A549 (cell line): ENCODE data around the gene CPA1. TPM values are rescaled to one million over a fixed set of nuclear protein-coding genes. Genes with fewer than 3 reads are reported as not detected.

Experiments
- ATAC-seq, 2 experiments: fragments of 200-7000 bp in 1 of 2; fragments of >200 bp in 1 of 2; cut with Nextera tagmentation in 1 of 2; cut with Tn5 transposase in 1 of 2; 3 replicates each; pipeline versions ENCODE4 v1.8.0 to v1.9.1; 2018 to 2020; ENCODE audit warnings: mild to moderate bottlenecking in 1 of 2, moderate library complexity in 1 of 2
- CTCF ChIA-PET: fragments of 300-600 bp; sonication (Branson Sonifier 250); formaldehyde crosslinking; extraction: SDS; loops from one replicate; lab custom pipeline; 2021; ENCODE audit warnings: antibody characterized with exemption, inconsistent platforms; lab: Yijun Ruan, JAX
- POLR2A ChIA-PET: fragments of 350-600 bp; formaldehyde crosslinking; extraction: SDS; loops from one replicate; lab custom pipeline; 2021; ENCODE audit warnings: antibody characterized with exemption, inconsistent platforms; lab: Yijun Ruan, JAX
- DNase-seq, 2 experiments: peaks; one replicate each; pipeline versions ENCODE4 v3.0.0 to v3.0.0-alpha.2; 2011 to 2016; ENCODE audit warnings: low read depth in 1 of 2, low spot score in 1 of 2
- FAIRE-seq: peaks from 2 replicates; lab custom pipeline; 2011; peaks lifted over from hg19 to GRCh38; lab: Jason Lieb, UNC
- H3K27ac ChIP-seq, 2 experiments: fragments of >200 bp; sonication (Bioruptor Twin); formaldehyde crosslinking; 3 replicates each; pipeline ENCODE4 v1.5.1; 2016 to 2017
- H3K4me1 ChIP-seq: fragments of >200 bp; sonication (Bioruptor Twin); formaldehyde crosslinking; 3 replicates; pipeline ENCODE4 v1.6.1; 2016
- H3K4me2 ChIP-seq: fragments of >200 bp; sonication (Bioruptor Twin); formaldehyde crosslinking; 3 replicates; pipeline ENCODE4 v1.6.1; 2016
- H3K4me3 ChIP-seq: fragments of >200 bp; sonication (Bioruptor Twin); formaldehyde crosslinking; 3 replicates; pipeline ENCODE4 v1.5.1; 2016
- H3K9me3 ChIP-seq: fragments of >200 bp; sonication (Bioruptor Twin); formaldehyde crosslinking; 3 replicates; pipeline ENCODE4 v1.6.1; 2016
- BHLHE40 ChIP-seq: IDR thresholded peaks from 2 replicates; pipeline ENCODE4 v1.6.1; 2012; ENCODE audit warnings: low read depth, low read length, inconsistent platforms
- CBX2 ChIP-seq: fragments of 200-600 bp; sonication (generic); IDR thresholded peaks from 2 replicates; pipeline ENCODE4 v1.6.1; 2016; ENCODE audit warnings: low read depth, mild to moderate bottlenecking, borderline replicate concordance
- CHD2 ChIP-seq: fragments of 150-350 bp; IDR thresholded peaks from 2 replicates; pipeline ENCODE4 v1.6.1; 2014; ENCODE audit warnings: low read length; ENCODE audit not compliant: partially characterized antibody
- CHD4 ChIP-seq: fragments of 200-600 bp; sonication (generic); IDR thresholded peaks from 2 replicates; pipeline ENCODE4 v1.6.1; 2016; ENCODE audit warnings: antibody characterized with exemption, mild to moderate bottlenecking, borderline replicate concordance
- EHF ChIP-seq: fragments of 250-450 bp; sonication (Bioruptor Pico); IDR thresholded peaks from 2 replicates; pipeline ENCODE4 v1.5.0; 2020; ENCODE audit warnings: mild to moderate bottlenecking
- EP300 ChIP-seq, 2 experiments: fragments of >200 bp; sonication (Bioruptor Twin); formaldehyde crosslinking; IDR thresholded peaks; 2 replicates in 1 of 2; 3 replicates in 1 of 2; pipeline ENCODE4 v1.6.1; 2016 to 2017
- ESRRA ChIP-seq: fragments of 150-350 bp; IDR thresholded peaks from 2 replicates; pipeline ENCODE4 v1.6.1; 2014; ENCODE audit warnings: mild to moderate bottlenecking, low read length, borderline replicate concordance
- GATA3 ChIP-seq: IDR thresholded peaks from 2 replicates; pipeline ENCODE4 v1.6.1; 2012; ENCODE audit warnings: borderline replicate concordance
- HOXB13 ChIP-seq: fragments of 250-450 bp; sonication (Bioruptor Pico); IDR thresholded peaks from 2 replicates; pipeline ENCODE4 v1.5.0; 2020; ENCODE audit warnings: low read depth, mild to moderate bottlenecking, moderate library complexity
- KDM1A ChIP-seq: fragments of 200-600 bp; sonication (generic); IDR thresholded peaks from 2 replicates; pipeline ENCODE4 v1.6.1; 2016; ENCODE audit warnings: low read depth, mild to moderate bottlenecking
- KDM5A ChIP-seq: fragments of 200-600 bp; sonication (generic); IDR thresholded peaks from 2 replicates; pipeline ENCODE4 v1.6.1; 2016; ENCODE audit warnings: antibody characterized with exemption, mild to moderate bottlenecking
- MAFK ChIP-seq: fragments of 450-650 bp; IDR thresholded peaks from 2 replicates; pipeline ENCODE4 v1.6.1; 2014; ENCODE audit not compliant: partially characterized antibody
- MAZ ChIP-seq: fragments of 150-350 bp; IDR thresholded peaks from 2 replicates; pipeline ENCODE4 v1.6.1; 2014; ENCODE audit warnings: antibody characterized with exemption, low read depth, low read length, borderline replicate concordance
- MYC ChIP-seq: IDR thresholded peaks from 2 replicates; pipeline ENCODE4 v1.6.1; 2012; ENCODE audit warnings: mild to moderate bottlenecking, inconsistent platforms, low read length, improper control_type of control experiment, borderline replicate concordance
- NFE2L2 ChIP-seq: fragments of 150-350 bp; conservative IDR thresholded peaks from 2 replicates; pipeline ENCODE4 v1.6.1; 2014; ENCODE audit warnings: low read length
- NPAS2 ChIP-seq: fragments of 250-450 bp; sonication (Bioruptor Pico); IDR thresholded peaks from 2 replicates; pipeline ENCODE4 v1.8.0; 2022; ENCODE audit warnings: mild to moderate bottlenecking, moderate library complexity, borderline replicate concordance
- NR3C1 ChIP-seq: fragments of >200 bp; sonication (Bioruptor Twin); formaldehyde crosslinking; IDR thresholded peaks from 3 replicates; pipeline ENCODE4 v1.6.1; 2017
- PHF8 ChIP-seq: fragments of 200-600 bp; sonication (generic); IDR thresholded peaks from 2 replicates; pipeline ENCODE4 v1.6.1; 2016; ENCODE audit warnings: low read depth, mild to moderate bottlenecking, antibody characterized with exemption, moderate library complexity, borderline replicate concordance
- POLR2AphosphoS2 ChIP-seq: conservative IDR thresholded peaks from 2 replicates; pipeline ENCODE4 v1.6.1; 2012; ENCODE audit warnings: low read length, improper control_type of control experiment, inconsistent platforms
- RARB ChIP-seq: fragments of 250-450 bp; sonication (Bioruptor Pico); IDR thresholded peaks from 2 replicates; pipeline ENCODE4 v1.8.0; 2021; ENCODE audit warnings: mild to moderate bottlenecking, moderate library complexity
- RCOR1 ChIP-seq: fragments of 150-350 bp; IDR thresholded peaks from 2 replicates; pipeline ENCODE4 v1.6.1; 2014; ENCODE audit warnings: antibody characterized with exemption, low read length, low read depth
- SMC3 ChIP-seq: fragments of >200 bp; sonication (Bioruptor Twin); formaldehyde crosslinking; IDR thresholded peaks from 3 replicates; pipeline ENCODE4 v1.6.1; 2018; ENCODE audit warnings: inconsistent platforms
- TP53 ChIP-seq: fragments of 250-450 bp; sonication (Bioruptor Pico); IDR thresholded peaks from 2 replicates; pipeline ENCODE4 v1.5.0; 2021; ENCODE audit warnings: mild to moderate bottlenecking, moderate library complexity
- ZC3H11A ChIP-seq: fragments of 450-650 bp; IDR thresholded peaks from 2 replicates; pipeline ENCODE4 v1.6.1; 2014; ENCODE audit warnings: antibody characterized with exemption, mild to moderate bottlenecking
- ZSCAN20 ChIP-seq: fragments of 250-450 bp; sonication (Bioruptor Pico); IDR thresholded peaks from 2 replicates; pipeline ENCODE4 v1.8.0; 2022; ENCODE audit warnings: mild to moderate bottlenecking, moderate library complexity
- WGBS: methylation state at CpG from one replicate; pipeline ENCODE4 v1.1.6; 2017; ENCODE audit errors: missing lambda C conversion rate; 5-methylcytosine and 5-hydroxymethylcytosine counted together
- polyA plus RNA-seq, 4 experiments: library from polyadenylated mRNA; depleted of rRNA in 3 of 4; stranded (reverse); fragments of >200 nt; fragmentation: RNase III in 1 of 4; extraction: RNeasy Plus Mini Kit Qiagen cat#74134 plus additional on column Dnase treatment in 1 of 4; gene quantifications; 2 replicates in 3 of 4; 3 replicates in 1 of 4; pipeline ENCODE4 v1.2.3, GENCODE V29; 2011 to 2017
- TF ChIP-seq, protein P1 (sequence below): fragments of >200 bp; sonication (Bioruptor Twin); formaldehyde crosslinking; IDR thresholded peaks from 3 replicates; pipeline ENCODE4 v1.6.1; 2016
- TF ChIP-seq, protein P2 (sequence below): IDR thresholded peaks from 2 replicates; pipeline ENCODE4 v1.6.1; 2012
- TF ChIP-seq, protein P3 (sequence below): fragments of >200 bp; sonication (Bioruptor Twin); formaldehyde crosslinking; IDR thresholded peaks from 2 replicates; pipeline ENCODE4 v1.6.1; 2016
- TF ChIP-seq, protein P4 (sequence below): fragments of 250-450 bp; sonication (Bioruptor Pico); IDR thresholded peaks from 2 replicates; pipeline ENCODE4 v1.5.0; 2021; ENCODE audit warnings: mild to moderate bottlenecking, moderate library complexity, borderline replicate concordance

The CPA1 gene
- polyA plus RNA-seq, 2 of the 4 experiments (the other 2 are of a cell fraction), result not detected

DNA sequence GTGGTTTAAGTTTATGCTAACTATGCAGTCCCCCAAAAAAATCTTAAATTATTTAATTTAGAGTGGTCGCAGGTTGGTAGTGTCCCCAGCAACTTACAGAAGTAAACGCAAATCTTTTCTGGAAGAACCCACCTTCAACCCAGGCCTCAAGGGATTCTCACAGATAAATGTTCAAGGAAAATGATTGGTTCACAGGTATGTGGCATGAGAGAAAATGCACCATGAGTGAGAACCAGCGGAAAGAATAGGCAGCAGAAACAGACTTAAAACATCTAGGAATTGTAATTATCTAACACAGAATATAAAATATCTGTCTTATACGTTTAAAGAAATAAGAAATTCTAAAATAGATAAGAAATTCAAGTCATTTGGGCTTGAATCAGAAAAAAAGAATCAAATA lies 38.4 kb upstream of the CPA1 start (continued):
- TF ChIP-seq CHD2 (no peak), HOXB13 (no peak), MAZ (no peak), POLR2AphosphoS2 (no peak), EHF (CRISPR knock-in tag) (no peak), KDM1A (no peak)

DNA sequence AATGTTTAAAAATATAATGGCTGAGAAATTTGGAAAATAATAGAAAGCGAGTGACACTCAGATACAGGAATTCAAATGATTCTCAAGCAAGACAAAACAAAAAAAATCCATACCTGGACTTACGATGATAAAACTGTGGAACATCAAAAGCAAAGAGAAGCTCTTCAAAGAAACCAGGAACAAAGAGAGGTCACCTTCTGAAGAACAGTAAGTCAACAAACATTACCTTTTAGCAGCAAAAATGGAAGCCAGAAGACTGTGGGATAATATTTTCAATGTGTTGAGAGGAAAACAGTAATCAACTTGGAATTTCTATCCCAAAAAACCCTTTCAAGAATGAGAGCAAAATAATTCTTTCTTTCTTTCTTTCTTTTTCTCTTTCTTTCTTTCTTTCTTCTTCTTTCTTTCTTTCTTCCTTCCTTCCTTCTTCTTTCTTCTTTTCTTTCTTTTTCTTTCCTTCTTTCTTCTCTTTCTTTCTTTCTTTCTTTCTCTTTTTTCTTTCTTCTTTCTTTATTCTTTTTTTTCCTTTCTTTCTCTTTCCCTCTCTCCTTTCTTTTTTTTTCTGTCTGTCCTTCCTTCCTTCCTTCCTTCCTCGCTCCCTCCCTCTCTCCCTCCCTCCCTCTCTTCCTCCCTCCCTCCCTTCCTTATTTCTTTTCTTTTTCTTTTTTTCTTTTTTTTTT lies 37.5 kb upstream of the CPA1 start:
- no peak for TF ChIP-seq NFE2L2
- TF ChIP-seq GATA3, result no peak
- TF ChIP-seq ESRRA, result no peak
- TF ChIP-seq, protein P1, sequence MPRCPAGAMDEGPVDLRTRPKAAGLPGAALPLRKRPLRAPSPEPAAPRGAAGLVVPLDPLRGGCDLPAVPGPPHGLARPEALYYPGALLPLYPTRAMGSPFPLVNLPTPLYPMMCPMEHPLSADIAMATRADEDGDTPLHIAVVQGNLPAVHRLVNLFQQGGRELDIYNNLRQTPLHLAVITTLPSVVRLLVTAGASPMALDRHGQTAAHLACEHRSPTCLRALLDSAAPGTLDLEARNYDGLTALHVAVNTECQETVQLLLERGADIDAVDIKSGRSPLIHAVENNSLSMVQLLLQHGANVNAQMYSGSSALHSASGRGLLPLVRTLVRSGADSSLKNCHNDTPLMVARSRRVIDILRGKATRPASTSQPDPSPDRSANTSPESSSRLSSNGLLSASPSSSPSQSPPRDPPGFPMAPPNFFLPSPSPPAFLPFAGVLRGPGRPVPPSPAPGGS, result no peak
- no peak for TF ChIP-seq POLR2AphosphoS2
- TF ChIP-seq KDM1A, result no peak
- no peak for TF ChIP-seq CHD4
- no peak for TF ChIP-seq PHF8
- TF ChIP-seq CBX2, result no peak
- TF ChIP-seq, protein P2, sequence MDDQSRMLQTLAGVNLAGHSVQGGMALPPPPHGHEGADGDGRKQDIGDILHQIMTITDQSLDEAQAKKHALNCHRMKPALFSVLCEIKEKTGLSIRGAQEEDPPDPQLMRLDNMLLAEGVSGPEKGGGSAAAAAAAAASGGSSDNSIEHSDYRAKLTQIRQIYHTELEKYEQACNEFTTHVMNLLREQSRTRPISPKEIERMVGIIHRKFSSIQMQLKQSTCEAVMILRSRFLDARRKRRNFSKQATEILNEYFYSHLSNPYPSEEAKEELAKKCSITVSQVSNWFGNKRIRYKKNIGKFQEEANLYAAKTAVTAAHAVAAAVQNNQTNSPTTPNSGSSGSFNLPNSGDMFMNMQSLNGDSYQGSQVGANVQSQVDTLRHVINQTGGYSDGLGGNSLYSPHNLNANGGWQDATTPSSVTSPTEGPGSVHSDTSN, result no peak
- TF ChIP-seq NR3C1, result no peak
- TF ChIP-seq RCOR1, result no peak
- no peak for TF ChIP-seq TP53 (CRISPR knock-in tag)
- no peak for TF ChIP-seq NPAS2 (CRISPR knock-in tag)
- ATAC-seq (no peak), FAIRE-seq (no peak), DNase-seq (no peak)
- ChIA-PET CTCF (no interaction called here), POLR2A (no interaction called here)
- Histone ChIP-seq H3K4me2 (no peak overlapping the region), H3K27ac (no peak overlapping the region), H3K4me1 (no peaks in the 10 kb centered on the region), H3K9me3 (0 out of 3 replicates have a peak, but pooled peaks cover 9% of the 10 kb centered on the region), H3K4me3 (no peak overlapping the region)
- 44% methylated on average over 2 of the region's 3 CpGs for WGBS

DNA sequence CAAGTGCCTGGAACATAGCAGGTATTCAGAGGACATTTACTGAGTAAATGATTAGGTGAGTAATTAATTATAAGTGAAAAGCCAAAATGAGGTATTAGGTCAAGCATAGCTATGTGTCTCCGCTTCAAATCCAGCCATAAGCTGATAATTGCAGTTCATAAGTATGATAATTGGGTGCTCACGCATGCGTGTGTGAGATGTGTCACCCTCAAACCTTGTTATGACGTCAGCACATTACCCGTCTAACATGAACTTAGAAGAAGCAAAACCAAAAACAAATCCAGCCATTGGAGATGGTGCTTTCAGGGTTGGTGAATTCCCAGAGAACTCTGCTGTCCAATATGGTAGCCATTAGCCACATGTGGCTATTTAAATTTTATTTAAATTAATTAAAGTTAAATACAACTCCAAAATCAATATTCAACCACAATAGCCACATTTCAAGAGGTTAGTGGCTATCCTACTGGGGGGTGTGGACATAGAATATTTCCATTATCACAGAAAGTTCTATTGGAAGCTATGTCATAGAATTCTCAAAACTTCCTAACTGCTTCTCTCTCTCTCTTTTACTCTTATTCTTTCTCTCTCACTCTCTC lies 35.9 kb upstream of the CPA1 start, which contains the start of gene CPA5:
Gene CPA5 (plus strand): TSS at position 546 of the 596 bp plus-strand sequence. CDS start 1,670 bp downstream, outside the sequence.
- H3K4me2 ChIP-seq, result no peak within 1 kb of the TSS
- TF ChIP-seq HOXB13 (no peak), EP300 (IDR thresholded peaks at IDR 0.05) (no peak), BHLHE40 (no peak), RARB (CRISPR knock-in tag) (no peak), CBX2 (no peak), ZC3H11A (no peak), SMC3 (no peak), KDM5A (no peak), MAFK (no peak), MYC (no peak), NFE2L2 (no peak), ZSCAN20 (no peak)
- TF ChIP-seq, protein P3, sequence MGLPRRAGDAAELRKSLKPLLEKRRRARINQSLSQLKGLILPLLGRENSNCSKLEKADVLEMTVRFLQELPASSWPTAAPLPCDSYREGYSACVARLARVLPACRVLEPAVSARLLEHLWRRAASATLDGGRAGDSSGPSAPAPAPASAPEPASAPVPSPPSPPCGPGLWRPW, result no peak
- TF ChIP-seq, protein P4, sequence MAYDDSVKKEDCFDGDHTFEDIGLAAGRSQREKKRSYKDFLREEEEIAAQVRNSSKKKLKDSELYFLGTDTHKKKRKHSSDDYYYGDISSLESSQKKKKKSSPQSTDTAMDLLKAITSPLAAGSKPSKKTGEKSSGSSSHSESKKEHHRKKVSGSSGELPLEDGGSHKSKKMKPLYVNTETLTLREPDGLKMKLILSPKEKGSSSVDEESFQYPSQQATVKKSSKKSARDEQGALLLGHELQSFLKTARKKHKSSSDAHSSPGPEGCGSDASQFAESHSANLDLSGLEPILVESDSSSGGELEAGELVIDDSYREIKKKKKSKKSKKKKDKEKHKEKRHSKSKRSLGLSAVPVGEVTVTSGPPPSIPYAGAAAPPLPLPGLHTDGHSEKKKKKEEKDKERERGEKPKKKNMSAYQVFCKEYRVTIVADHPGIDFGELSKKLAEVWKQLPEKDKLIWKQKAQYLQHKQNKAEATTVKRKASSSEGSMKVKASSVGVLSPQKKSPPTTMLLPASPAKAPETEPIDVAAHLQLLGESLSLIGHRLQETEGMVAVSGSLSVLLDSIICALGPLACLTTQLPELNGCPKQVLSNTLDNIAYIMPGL (CRISPR knock-in tag), result no peak
- TF ChIP-seq, all 56 proteins: peak for 0
- CTCF ChIA-PET, result interaction anchor here (1.0 kb wide), 1 partner anchor 21 kb away, joined by 3 read pairs; no protein-coding TSS in a partner anchor
- Histone ChIP-seq H3K4me3 (no peak within 1 kb of the TSS), H3K27ac (no peak within 1 kb of the TSS), H3K4me1 (no peaks in the 10 kb centered on the region), H3K9me3 (0 out of 3 replicates have a peak, but pooled peaks cover 9% of the 10 kb centered on the region)
- 76% methylated on average over 5 of the region's 5 CpGs for WGBS
- no peak for ATAC-seq
- no peak for DNase-seq
- no peak for FAIRE-seq
- POLR2A ChIA-PET, result no interaction called here
